Upper lobe of left lung (tissue), 4 donors: ENCODE measurements around the gene PKMYT1.

Source experiments
- POLR2A ChIP-seq, 4 donors: fragments of 450-650 bp; IDR thresholded peaks; one replicate each; pipeline ENCODE4 v1.5.1; 2016 to 2017; ENCODE audit warnings: antibody characterized with exemption in 4 of 4, mild to moderate bottlenecking in 2 of 4
- POLR2AphosphoS5 ChIP-seq, 2 donors: sonication (generic); formaldehyde crosslinking; IDR thresholded peaks; one replicate each; pipeline ENCODE4 v1.5.1; 2017; ENCODE audit warnings: antibody characterized with exemption in 2 of 2
- TF ChIP-seq, protein P1 (sequence below), 6 experiments: fragments of 450-650 bp in 4 of 6; fragments of 200-600 bp in 2 of 6; sonication (generic) in 2 of 6; IDR thresholded peaks; one replicate each; pipeline ENCODE4 v1.5.1; 2016 to 2019; ENCODE audit warnings: antibody characterized with exemption in 6 of 6

DNA sequence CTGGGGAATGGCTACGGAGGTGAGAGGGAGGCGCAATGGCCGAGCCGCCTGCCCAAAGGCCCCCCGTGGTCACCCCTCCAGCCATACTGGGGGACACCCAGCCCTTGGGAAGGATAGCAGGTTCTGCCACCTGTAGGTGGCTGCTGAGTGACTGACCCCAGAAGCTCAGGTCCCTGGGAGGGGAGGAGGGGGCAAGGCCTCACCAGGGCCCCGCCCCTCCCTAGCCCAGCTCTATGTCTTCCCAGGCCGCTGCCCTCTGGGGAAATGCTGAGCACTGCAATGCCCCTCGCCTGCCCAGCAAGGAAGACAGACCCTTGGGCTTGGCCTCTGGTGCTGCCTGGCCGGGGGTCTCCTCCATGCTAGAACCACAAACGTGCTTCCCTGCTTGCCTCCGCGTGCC lies 21.1 kb upstream of the PKMYT1 start:
- TF ChIP-seq POLR2A (IDR thresholded peaks at IDR 0.05) (no peak), POLR2AphosphoS5 (IDR thresholded peaks at IDR 0.05) (no peak)
- TF ChIP-seq, protein P1, sequence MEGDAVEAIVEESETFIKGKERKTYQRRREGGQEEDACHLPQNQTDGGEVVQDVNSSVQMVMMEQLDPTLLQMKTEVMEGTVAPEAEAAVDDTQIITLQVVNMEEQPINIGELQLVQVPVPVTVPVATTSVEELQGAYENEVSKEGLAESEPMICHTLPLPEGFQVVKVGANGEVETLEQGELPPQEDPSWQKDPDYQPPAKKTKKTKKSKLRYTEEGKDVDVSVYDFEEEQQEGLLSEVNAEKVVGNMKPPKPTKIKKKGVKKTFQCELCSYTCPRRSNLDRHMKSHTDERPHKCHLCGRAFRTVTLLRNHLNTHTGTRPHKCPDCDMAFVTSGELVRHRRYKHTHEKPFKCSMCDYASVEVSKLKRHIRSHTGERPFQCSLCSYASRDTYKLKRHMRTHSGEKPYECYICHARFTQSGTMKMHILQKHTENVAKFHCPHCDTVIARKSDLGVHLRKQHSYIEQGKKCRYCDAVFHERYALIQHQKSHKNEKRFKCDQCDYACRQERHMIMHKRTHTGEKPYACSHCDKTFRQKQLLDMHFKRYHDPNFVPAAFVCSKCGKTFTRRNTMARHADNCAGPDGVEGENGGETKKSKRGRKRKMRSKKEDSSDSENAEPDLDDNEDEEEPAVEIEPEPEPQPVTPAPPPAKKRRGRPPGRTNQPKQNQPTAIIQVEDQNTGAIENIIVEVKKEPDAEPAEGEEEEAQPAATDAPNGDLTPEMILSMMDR (IDR thresholded peaks at IDR 0.05), result no peak
